GM06990 (cell line): ENCODE data around the gene CBARP.

Source experiments
- DNase-seq: peaks from one replicate; pipeline ENCODE4 v3.0.0-alpha.2; 2011; ENCODE audit not compliant: insufficient read length; ENCODE audit errors: extremely low read depth
- H3K27me3 ChIP-seq: replicated peaks from 2 replicates; pipeline ENCODE4 v1.6.0; 2011; ENCODE audit warnings: low read length; ENCODE audit not compliant: control insufficient read depth, insufficient read depth
- H3K36me3 ChIP-seq: 2 replicates; pipeline ENCODE4 v1.5.1; 2011; ENCODE audit warnings: low read length; ENCODE audit not compliant: control insufficient read depth, insufficient read depth
- H3K4me3 ChIP-seq: replicated peaks from 2 replicates; pipeline ENCODE4 v1.5.1; 2011; ENCODE audit warnings: low read depth, mild to moderate bottlenecking, control low read depth, low read length
- TF ChIP-seq, protein P1 (sequence below): IDR thresholded peaks from 2 replicates; pipeline ENCODE4 v1.5.1; 2011; ENCODE audit warnings: low read length, control low read depth, mild to moderate bottlenecking, inconsistent platforms; ENCODE audit not compliant: insufficient read depth, poor library complexity, severe bottlenecking

The CBARP gene

DNA sequence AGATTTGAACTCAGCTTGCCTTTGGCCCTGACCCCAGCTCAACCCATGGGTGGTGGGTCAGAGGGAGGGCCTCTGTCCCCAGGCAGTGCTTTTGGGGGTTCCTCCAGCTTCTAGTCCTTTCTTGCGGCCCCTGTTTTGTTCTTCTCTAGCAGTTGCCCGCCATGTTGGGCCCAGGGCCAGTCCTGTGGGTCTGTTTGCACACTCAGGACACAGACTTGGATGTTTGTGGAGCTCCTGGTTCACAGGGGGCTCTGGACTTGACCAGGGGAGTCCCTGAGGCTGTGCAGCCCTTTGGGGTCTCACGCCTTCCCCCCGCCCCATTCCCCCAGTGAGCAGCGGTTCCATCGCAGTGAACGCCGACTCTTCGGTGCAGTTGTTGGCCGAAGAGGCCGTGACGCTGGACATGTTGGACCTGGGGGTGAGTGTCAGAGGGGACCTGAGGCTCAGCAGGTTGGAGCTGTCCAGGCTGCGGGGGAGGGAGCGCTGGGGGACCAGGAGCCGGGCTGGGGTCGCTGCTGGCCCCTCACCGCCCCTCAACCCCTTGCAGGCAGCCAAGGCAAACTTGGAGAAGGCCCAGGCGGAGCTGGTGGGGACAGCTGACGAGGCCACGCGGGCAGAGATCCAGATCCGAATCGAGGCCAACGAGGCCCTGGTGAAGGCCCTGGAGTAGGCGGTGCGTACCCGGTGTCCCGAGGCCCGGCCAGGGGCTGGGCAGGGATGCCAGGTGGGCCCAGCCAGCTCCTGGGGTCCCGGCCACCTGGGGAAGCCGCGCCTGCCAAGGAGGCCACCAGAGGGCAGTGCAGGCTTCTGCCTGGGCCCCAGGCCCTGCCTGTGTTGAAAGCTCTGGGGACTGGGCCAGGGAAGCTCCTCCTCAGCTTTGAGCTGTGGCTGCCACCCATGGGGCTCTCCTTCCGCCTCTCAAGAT lies 6.2 kb upstream of the CBARP start:
- H3K36me3 ChIP-seq, result peaks cover 2% of the 10 kb centered on the region
- H3K27me3 ChIP-seq, result no peaks in the 10 kb centered on the region
- TF ChIP-seq, protein P1, sequence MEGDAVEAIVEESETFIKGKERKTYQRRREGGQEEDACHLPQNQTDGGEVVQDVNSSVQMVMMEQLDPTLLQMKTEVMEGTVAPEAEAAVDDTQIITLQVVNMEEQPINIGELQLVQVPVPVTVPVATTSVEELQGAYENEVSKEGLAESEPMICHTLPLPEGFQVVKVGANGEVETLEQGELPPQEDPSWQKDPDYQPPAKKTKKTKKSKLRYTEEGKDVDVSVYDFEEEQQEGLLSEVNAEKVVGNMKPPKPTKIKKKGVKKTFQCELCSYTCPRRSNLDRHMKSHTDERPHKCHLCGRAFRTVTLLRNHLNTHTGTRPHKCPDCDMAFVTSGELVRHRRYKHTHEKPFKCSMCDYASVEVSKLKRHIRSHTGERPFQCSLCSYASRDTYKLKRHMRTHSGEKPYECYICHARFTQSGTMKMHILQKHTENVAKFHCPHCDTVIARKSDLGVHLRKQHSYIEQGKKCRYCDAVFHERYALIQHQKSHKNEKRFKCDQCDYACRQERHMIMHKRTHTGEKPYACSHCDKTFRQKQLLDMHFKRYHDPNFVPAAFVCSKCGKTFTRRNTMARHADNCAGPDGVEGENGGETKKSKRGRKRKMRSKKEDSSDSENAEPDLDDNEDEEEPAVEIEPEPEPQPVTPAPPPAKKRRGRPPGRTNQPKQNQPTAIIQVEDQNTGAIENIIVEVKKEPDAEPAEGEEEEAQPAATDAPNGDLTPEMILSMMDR, result peak; percentile 98
- peak; percentile 79 for DNase-seq
- H3K4me3 ChIP-seq, result peak overlapping the region; percentile 54

DNA sequence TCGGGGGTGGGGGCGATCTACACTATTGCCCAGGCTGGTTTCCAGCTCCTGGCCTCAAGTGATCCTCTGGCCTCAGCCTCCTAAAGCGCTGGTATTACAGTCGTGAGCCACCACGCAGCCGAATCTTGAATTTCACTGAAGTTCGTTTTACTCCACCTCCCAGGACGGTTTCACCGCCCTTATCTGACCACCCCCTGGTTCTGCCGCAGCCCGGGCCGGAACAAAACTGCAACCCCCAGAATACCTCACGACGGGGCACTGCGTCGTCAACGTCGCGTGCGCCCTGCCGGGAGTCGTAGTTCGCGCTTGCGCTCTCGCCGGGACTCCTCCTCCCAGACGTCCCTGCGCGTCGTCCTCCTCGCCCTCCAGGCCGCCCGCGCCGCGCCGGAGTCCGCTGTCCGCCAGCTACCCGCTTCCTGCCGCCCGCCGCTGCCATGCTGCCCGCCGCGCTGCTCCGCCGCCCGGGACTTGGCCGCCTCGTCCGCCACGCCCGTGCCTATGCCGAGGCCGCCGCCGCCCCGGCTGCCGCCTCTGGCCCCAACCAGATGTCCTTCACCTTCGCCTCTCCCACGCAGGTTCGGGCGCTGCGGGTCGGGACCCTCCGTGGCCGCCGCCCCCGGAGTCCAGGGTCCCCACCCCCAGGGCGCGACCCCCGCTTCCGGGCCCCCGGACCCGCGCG lies 3.8 kb upstream of the CBARP start, which contains the start of gene ATP5F1D:
Gene ATP5F1D (plus strand): TSS at position 335 of the 679 bp plus-strand sequence. CDS start 100 bp downstream, at position 435.
- Histone ChIP-seq H3K4me3 (peak within 1 kb of the TSS; percentile 88), H3K36me3 (peaks cover 2% of the 10 kb centered on the region), H3K27me3 (no peaks in the 10 kb centered on the region)
- TF ChIP-seq, protein P1, result no peak
- peak; percentile 96 for DNase-seq

DNA sequence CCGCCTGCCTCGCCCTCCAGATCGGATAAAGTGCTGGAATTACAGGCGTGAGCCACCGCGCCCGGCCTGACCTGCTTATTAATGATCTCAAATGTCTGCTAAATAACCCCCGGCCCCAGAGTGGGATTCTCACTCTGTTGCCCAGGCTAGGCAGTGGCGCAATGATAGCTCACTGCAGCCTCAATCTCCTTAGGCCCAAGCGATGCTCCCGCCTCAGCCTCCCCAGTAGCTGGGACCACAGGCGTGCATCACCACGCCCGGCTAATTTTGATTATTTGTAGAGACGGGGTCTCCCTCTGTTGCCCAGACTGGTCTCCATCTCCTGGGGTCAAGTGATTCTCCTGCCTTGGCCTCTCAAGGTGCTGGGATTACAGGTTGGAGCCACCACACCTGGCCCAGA lies 3.1 kb upstream of the CBARP start:
- Histone ChIP-seq H3K36me3 (no peaks in the 10 kb centered on the region; the same call in none of the 2 replicates), H3K27me3 (no peaks in the 10 kb centered on the region), H3K4me3 (peak overlapping the region; percentile 88)
- TF ChIP-seq, protein P1, result no peak
- no peak for DNase-seq

DNA sequence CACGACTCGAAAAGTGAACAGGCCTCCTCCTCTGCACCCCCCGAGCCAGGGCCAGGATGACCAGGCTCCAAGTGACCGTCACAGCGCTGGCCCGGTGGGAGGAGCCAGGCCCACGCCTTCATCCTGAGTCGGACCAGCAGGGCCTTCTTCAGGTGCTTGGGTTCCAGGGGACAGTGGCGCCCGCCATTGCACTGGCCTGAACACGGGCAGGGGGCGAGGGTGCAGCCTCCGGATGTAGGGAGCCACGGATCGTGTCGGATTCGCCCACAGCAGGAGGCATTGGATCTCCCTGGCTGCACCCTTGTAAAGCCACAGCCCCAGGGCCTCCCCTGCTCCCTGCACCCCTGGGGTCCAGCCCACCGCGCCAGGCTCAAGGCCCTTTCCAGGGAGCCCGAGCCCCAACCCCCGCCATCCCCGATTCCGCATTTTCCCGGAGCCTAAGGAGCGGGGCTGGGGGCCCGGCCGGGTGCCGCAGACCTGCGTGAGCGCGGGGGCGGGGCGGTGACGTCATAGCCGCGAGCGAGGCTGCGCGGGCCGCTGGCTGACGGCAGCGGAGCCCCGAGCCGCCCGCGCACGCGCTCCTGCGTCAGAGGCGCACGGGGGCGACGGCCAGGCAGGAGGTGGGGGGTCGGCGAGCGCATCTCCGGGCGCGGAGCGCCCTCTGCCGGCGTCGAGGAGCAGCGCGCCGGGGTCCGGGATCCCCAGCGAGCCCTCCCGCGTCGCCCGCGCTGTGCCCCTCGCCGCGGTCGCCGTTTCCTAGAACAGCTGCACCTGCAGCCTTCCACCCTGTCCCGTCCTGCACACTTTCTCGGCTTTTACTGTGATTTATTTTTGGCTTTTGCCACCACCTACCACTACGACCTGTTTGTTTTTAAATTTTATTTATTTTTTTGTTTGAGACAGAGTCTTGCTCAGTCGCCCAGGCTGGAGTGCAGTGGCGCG lies 2.3 kb upstream of the CBARP start:
- TF ChIP-seq, protein P1, result peak; percentile 38
- peak; percentile 92 for DNase-seq

DNA sequence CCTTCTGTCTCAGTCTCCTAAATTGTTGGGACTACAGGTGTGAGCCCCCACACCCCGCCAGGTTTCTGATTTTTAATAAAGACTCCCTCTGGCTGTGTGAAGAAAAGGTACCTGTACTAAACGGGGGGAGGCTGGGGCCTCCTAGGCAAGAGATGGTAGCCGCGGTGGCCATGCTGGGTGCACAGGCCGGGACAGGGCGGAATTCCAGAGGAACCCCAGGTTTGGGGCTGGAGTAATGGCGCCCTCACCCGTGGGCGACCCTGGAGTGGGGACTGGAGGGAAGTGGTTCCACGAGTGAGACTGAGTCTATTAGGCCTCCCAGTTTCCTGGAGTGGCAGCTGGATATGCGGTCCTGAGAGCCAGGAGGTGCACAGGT lies 1.6 kb upstream of the CBARP start:
- H3K27me3 ChIP-seq, result no peaks in the 10 kb centered on the region
- no peak overlapping the region for H3K4me3 ChIP-seq
- no peaks in the 10 kb centered on the region; the same call in 1 of the 2 replicates for H3K36me3 ChIP-seq
- no peak for DNase-seq
- TF ChIP-seq, protein P1, result no peak

More for the DNA sequence above, 2.3 kb upstream of the CBARP start:
- Histone ChIP-seq H3K27me3 (no peaks in the 10 kb centered on the region), H3K4me3 (peak overlapping the region; percentile 49), H3K36me3 (no peaks in the 10 kb centered on the region; the same call in none of the 2 replicates)
